ENCODE results near the gene ST7. TPM values are rescaled to one million over a fixed set of nuclear protein-coding genes. Genes with fewer than 3 reads are reported as not detected.
A peak's percentile ranks its signal among the peaks of the same experiment; 100 is the strongest.
"Not testable (repeated sequence)": the region's sequence is repeated elsewhere in the genome, so short reads cannot be mapped to it uniquely, and the experiment has no call there.

Gene ST7
- polyA plus RNA-seq, 4 donors, result 24.0 to 27.5 (median 26.1) TPM

DNA sequence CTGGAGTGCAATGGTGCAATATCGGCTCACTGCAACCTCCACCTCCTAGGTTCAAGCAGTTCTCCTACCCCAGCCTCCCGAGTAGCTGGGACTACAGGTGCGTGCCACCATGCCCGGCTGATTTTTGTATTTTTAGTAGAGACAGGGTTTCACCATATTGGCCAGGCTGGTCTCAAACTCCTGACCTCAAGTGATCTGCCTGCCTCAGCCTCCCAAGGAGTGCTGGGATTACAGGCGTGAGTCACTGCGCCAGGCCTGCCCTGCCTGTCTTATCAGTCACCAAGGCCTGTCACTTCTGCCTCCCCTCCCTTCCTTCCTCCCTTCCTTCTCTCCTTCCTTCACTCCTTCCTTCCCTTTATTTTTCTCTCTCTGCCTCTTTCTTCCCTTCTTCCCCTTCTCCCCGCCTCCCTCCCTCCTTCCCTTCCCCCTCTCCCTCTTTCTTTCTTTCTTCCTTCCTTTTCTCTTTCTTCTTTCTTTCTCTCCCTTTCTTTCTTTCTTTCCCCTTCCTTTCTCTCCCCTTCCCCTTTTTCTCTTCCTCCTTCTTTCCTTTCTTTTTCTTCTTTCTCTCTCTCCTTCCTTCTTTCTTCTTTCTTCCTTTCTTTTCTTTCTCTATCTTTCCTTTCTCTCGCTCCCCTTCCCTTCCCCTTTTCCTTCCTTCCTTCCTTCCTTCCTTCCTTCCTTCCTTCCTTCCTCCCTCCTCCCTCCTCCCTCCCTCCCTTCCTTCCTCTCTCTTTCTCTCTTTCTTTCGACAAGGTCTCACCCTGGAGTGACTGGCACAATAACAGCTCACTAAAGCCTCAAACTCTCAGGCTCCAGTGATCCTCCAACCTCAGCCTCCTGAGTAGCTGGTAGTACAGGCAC is 3.1 kb upstream of the ST7 start:
- DNase-seq (ENCODE audit: low read depth in 4 of 4, low spot score in 2 of 4), result no peak

DNA sequence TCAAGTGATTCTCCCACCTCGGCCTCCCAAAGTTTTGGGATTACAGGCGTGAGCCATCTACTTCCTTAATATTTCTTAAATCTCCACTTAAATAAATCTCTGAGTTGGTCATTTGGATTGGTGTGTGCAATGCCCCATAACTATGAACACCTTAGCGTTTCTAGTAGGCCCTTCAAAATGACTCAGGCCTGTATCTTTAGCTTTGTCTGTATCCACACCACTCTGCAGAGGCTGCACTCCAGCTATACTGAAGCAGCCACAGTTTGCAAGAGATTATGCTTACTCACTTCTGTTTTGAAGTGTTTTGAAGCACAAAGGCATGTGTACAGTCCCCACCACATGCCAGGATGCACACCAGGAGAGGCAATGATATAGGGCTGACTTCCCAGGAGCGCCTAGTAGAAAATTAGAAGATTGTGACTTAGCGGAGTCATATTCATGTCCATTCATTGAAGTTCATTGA is 2.4 kb upstream of the ST7 start:
- DNase-seq (ENCODE audit: low read depth in 4 of 4, low spot score in 2 of 4), result no peak

DNA sequence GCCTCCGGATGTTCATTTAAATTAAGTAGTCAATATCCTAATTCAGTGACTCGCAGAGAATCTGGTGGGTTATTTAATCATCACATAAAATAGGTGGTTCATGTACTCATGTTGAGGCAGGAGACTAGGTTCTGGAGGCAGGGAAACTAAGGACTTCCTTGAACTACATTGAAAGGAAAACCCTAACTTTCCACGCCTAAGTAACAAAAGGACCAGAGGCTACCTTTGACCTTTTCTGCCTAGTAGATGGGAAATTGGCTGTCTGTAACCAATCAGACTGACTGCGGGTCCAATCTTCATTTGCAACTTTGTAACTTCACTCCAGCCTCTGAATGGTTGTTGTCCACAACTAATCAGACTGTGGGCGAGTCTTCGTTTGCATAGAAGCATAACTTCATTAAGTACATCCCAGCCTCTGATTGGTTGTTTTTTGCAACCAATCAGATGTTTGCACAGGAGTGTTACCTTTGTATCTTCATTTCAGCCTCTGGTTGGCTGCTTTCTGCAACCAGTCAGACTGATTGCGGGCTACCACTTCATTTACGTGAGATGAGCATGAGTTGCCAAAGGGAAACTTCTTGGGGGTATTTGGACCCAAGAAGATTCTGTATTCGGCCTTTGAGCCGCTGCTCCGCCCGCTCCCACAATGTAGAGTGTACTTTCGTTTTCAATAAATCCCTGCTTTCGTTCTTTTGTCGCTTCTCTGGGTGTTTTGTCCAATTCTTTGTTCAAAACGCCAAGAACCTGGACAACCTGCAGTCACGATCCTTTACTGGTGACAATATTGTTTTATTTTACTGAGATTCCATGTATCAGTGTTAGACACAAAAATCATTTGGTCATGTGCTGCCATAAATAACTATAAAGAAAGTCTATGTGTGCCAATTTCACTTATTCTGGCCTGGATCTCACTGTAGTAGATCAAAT is 1.7 kb upstream of the ST7 start:
- no peak for DNase-seq (ENCODE audit: low read depth in 4 of 4, low spot score in 2 of 4)

DNA sequence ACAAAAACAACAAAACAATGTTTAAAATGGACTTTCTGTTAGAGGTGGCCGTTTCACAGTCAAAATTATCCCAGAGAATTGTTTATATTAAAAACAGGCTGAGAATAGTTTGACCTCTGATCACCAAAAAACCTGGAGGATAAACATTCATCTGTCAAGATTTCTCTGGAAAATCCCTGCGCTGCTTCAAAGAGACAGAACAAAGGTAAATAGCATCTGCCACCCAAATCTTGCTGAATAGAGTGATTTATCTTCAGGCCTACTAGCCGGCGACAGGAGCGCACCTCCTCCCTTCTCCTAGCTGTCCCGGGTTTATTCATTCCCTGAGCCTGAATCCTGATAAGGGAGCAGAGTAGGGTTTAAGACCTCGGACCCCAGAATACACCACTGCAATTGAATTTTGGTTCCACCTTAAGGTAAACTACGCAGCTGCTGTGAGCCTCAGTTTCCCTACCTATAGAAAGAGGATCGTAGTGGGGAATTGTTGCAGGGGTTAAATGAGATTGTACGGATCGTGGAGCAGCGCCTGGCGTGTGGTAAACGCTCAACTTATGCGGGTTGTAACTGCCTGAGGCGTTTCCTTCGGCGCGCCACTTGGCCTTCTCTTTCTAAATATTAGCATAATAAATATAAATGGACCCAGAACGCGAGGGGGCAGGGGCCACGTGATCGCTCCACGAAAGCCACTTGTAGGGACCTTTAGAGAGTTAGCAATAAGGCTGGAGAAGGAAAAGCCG is 498 bp upstream of the ST7 start:
- peak; percentile 24 to 50 (median 38) for DNase-seq (ENCODE audit: low read depth in 4 of 4, low spot score in 2 of 4)

- peak; percentile 67 to 82 (median 70) for DNase-seq (ENCODE audit: low read depth in 4 of 4, low spot score in 2 of 4)
Measured at GRCh38 chr7:116953906-116954838, 871 bp downstream of the ST7 start.

DNA sequence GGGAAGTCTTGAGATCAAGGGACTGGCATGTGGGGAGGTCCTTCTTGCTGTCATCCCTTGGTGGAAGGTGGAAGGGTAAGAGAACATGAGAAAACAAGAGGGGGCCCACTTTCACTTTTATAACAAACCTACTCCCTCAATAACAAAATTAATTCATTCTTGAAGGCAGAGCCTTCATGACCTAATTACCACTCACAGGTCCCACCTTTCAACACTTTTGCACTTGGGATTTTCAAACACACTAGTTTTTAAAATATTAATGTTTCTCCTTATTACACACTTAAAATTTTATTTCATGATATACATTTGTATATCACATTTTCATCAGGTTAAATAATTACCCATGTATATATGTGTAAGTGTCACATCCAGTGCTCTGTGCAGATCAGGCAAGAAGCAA is 2.0 kb downstream of the ST7 start:
- no peak for DNase-seq (ENCODE audit: low read depth in 4 of 4, low spot score in 2 of 4)

GRCh38 chr7:116955801-116956476 is 2.6 kb downstream of the ST7 start:
- no peak for DNase-seq (ENCODE audit: low read depth in 4 of 4, low spot score in 2 of 4)

DNA sequence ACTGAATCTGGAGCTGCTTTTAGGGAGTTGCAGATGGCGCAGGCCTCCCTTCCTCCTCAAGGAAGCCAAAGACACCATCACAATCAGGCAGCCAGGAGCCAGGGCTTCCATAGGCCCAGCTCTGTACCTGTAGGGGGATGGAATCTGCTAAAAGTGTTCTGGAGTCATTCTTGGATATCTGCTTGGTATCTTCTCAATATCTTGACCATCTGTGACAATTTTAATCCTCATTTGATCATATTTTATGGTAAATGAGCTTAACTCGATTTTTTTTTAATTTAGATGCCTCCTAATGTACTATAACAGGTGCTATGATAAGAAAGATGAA is 3.1 kb downstream of the ST7 start:
- DNase-seq (ENCODE audit: low read depth in 4 of 4, low spot score in 2 of 4), result no peak

GRCh38 chr7:116957874-116958273 is 4.6 kb downstream of the ST7 start:
- DNase-seq (ENCODE audit: low read depth in 4 of 4, low spot score in 2 of 4), result no peak

GRCh38 chr7:116961966-116962673 is 8.8 kb downstream of the ST7 start:
- DNase-seq (ENCODE audit: low read depth in 4 of 4, low spot score in 2 of 4), result not testable (repeated sequence)

DNA sequence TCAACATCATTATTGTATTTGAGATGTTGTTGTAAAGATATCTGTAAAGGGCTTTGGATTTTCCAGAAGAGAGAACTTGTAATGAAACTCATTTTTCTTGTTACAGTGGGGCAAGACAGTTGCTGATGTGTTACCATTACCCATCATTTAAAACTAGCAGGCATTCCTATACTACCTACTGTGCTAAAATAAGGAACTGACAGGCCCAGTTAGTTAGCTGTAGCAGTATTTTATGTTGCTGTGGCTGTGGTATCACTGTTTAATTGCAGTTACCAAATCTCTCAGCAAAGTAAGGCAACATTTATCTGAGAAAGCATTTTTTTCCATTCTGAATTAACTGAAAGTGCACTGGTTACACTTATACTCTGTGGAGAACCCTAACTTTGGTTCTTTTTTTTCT is 9.9 kb downstream of the ST7 start:
- no peak for DNase-seq (ENCODE audit: low read depth in 4 of 4, low spot score in 2 of 4)

GRCh38 chr7:116966601-116967000 is 13.3 kb downstream of the ST7 start:
- DNase-seq (ENCODE audit: low read depth in 4 of 4, low spot score in 2 of 4), result no peak

- DNase-seq (ENCODE audit: low read depth in 4 of 4, low spot score in 2 of 4), result no peak
Measured at GRCh38 chr7:116967254-116967922, 14.1 kb downstream of the ST7 start.

DNA sequence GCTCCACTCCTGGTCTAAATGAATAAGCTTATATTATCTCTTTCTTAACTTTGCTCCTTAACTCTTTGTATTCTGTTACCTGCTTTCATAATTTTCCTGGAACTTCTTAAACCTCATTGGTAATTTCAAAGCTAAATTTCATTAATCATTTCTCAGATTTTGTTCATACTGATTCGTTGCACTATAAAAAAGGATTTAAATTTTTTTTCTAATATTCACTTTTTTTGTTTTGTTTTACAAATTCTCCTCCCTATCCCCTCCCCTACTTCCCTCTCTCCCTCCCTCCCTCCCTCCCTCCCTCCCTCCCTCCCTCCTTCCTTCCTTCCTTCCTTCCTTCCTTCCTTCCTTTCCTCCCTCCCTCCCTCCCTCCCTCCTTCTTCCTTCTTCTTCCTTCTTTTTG is 14.7 kb downstream of the ST7 start:
- DNase-seq (ENCODE audit: low read depth in 4 of 4, low spot score in 2 of 4), result no peak

DNA sequence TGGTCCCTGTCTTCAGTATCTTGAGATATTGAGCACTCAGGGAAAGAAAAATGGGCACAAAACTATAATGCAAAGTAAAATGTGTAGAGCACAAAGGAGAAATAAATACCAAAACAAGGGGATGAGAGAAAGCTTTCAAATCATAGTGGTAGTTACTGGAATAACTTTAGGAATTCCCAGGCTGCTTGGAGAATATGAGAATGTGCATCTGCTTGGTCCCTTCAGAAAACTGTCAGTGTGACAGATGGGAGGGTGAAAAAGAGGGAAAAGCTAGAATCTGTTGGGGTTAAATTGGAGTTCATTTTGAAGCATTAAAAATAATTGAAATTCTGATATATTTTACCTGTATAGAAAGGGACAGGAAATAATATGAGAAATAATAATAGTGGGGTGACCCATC is 15.3 kb downstream of the ST7 start:
- no peak for DNase-seq (ENCODE audit: low read depth in 4 of 4, low spot score in 2 of 4)

DNA sequence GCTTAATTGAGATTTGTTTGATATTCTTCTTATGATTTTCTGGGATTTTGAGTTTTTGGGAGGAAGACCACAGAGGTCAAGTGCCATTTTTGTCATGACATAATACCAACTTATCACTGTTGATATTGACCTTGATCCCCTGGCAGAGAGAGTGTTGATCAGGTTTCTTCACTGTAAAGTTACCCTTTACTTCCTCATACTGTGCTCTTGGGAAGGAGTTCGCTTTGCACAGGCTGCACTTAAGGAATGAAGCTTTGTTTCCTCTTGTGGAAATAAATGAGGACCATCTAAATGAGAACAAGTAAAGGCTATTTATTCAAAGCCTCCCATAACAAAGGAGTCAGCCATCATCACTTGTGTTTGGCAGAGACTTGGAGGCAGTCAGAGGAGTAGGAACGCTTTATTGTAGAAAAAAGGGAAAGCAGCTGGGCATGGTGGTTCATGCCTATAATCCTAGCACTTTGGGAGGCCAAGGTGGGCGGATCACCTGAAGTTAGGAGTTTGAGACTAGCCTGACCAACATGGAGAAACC is 16.1 kb downstream of the ST7 start:
- DNase-seq (ENCODE audit: low read depth in 4 of 4, low spot score in 2 of 4), result no peak

DNA sequence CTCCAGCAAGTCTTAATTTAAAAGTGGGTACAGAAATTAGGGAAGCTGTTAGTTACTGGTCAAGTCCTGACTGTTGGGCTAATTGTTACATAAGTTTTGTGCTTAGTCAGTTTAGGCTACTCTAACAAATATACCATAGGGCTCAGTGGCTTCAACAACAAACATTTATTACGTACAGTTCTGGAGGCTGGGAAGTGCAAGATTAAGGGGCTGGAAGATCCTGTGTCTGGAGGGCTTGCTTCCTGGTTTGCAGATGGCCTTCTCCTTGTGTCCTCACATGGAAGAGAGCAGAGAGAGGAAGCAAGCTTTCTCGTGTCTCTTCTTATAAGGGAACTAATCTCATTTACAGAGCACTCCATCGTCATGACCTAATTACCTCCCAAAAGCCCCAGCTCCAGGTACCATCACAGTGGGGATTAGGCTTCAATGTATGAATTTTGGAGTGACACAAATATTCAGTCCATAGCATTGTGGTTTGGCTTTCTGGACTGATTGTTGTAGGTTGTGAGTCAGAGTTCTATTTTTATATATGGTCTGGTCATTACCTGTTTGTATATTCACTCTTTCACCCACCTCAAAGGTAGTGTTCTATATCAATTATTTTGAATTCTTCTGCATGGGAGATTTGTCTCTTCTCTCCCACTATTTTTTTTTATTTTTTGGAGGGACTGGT is 17.1 kb downstream of the ST7 start:
- no peak for DNase-seq (ENCODE audit: low read depth in 4 of 4, low spot score in 2 of 4)
